ENCODE results near the gene SPATA2.

GRCh38 chr20:49891476-49892110, 23.7 kb downstream of the SPATA2 start:
- TF ChIP-seq CTCF (IDR thresholded peaks at IDR 0.05) (no peak), EZH2phosphoT487 (IDR thresholded peaks at IDR 0.05) (no peak), EZH2 (IDR thresholded peaks at IDR 0.05) (no peak)
